ENCODE data around the gene ACKR3. TPM values are rescaled to one million over a fixed set of nuclear protein-coding genes. Genes with fewer than 3 reads are reported as not detected.
A peak's percentile ranks its signal among the peaks of the same experiment; 100 is the strongest.

ACKR3 gene
- total RNA-seq, 4 donors from 2014 or later: 32.4 to 88.7 (median 55.0) TPM

DNA sequence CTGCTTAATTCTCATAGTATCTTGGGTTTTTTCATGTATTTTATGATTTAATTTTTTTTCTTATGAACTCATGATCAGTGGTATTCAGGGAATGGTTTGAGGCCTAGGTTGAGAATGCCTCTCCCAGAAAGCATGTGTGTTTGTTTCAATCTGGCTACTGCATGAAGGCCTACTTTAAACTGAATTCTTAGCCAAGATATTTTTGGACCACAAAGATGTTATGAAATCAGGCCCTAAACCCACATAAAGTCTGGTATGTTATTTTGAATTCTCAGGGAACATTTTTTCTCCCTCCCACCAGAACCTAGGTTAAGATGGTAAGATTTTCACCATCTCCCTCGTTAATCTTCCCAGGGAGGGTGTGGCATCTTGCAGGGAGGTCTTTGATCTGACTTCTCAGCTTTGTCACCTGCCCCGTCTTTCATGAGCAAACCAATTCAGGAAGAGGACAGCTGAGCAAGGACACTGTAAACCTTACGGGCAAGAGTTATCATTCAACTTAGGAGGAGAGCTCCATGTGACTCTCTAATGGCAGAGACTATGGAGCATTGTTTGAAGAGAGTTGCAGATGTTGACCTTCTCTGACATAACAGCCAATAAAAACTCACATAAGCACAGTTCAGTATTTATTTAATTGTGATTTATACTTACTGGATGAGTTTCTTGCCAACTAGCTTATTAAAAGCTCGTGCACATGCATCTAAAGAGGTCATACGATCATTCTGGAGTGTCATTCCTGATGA lies 21.3 kb upstream of the ACKR3 start:
- WGBS, 2 donors: 50 to 56% methylated on average over 5 of the region's 5 CpGs
- TF ChIP-seq EP300 (IDR thresholded peaks at IDR 0.05) (no peak), POLR2A (IDR thresholded peaks at IDR 0.05) (no peak)
- TF ChIP-seq, protein P1, sequence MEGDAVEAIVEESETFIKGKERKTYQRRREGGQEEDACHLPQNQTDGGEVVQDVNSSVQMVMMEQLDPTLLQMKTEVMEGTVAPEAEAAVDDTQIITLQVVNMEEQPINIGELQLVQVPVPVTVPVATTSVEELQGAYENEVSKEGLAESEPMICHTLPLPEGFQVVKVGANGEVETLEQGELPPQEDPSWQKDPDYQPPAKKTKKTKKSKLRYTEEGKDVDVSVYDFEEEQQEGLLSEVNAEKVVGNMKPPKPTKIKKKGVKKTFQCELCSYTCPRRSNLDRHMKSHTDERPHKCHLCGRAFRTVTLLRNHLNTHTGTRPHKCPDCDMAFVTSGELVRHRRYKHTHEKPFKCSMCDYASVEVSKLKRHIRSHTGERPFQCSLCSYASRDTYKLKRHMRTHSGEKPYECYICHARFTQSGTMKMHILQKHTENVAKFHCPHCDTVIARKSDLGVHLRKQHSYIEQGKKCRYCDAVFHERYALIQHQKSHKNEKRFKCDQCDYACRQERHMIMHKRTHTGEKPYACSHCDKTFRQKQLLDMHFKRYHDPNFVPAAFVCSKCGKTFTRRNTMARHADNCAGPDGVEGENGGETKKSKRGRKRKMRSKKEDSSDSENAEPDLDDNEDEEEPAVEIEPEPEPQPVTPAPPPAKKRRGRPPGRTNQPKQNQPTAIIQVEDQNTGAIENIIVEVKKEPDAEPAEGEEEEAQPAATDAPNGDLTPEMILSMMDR (IDR thresholded peaks at IDR 0.05): no peak
- DNase-seq (ENCODE audit: low spot score in 2 of 2): no peak
- Histone ChIP-seq H3K4me3 (no peak overlapping the region), H3K36me3 (no peaks in the 10 kb centered on the region), H3K4me1 (peaks cover 0 to 30% (median 12%) of the 10 kb centered on the region in 4 donors), H3K27me3 (no peaks in the 10 kb centered on the region), H3K9me3 (peaks cover 0 to 9% (median 0%) of the 10 kb centered on the region in 4 donors), H3K27ac (peak overlapping the region in 2 of 4 donors; percentile 2 to 22)

DNA sequence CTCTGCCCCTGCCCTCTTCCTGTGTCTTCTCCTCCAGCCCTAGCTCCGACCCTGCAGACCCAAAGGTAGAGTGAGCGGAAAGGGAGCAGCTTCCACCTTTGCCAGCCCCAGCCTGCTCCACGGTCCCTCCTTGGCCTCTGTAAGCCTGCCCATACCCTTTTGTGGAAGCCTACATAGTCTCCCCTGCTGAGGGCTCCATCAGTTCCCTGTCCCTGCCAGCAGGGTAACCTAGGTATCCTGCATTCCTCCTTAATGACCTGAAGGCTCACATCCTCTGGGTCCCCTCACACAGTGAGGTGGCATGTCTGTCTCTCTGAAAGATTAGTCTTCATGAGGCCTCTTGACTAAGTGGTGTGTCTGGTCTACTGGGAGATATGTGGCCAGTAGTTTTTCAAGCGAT lies 20.5 kb upstream of the ACKR3 start:
- WGBS, 2 donors: 82 to 89% methylated on average over 4 of the region's 4 CpGs
- no peaks in the 10 kb centered on the region for H3K36me3 ChIP-seq
- H3K4me3 ChIP-seq: no peak overlapping the region
- peaks cover 0 to 30% (median 12%) of the 10 kb centered on the region in 4 donors for H3K4me1 ChIP-seq
- no peak overlapping the region for H3K27ac ChIP-seq
- no peak for DNase-seq (ENCODE audit: low spot score in 2 of 2)
- H3K9me3 ChIP-seq: peaks cover 0 to 9% (median 0%) of the 10 kb centered on the region in 4 donors
- H3K27me3 ChIP-seq: no peaks in the 10 kb centered on the region
- TF ChIP-seq POLR2A (IDR thresholded peaks at IDR 0.05): no peak
- TF ChIP-seq EP300 (IDR thresholded peaks at IDR 0.05): no peak
- TF ChIP-seq, protein P1 (IDR thresholded peaks at IDR 0.05): no peak

GRCh38 chr2:236550290-236550689 lies 19.3 kb upstream of the ACKR3 start:
- Histone ChIP-seq H3K4me1 (peaks cover 0 to 30% (median 12%) of the 10 kb centered on the region in 4 donors), H3K9me3 (peaks cover 0 to 19% (median 0%) of the 10 kb centered on the region in 4 donors)
- WGBS, 2 donors: 92 to 99% methylated on average over 8 of the region's 8 CpGs

GRCh38 chr2:236550701-236551465 lies 18.7 kb upstream of the ACKR3 start:
- Histone ChIP-seq H3K27me3 (no peaks in the 10 kb centered on the region), H3K36me3 (no peaks in the 10 kb centered on the region), H3K27ac (no peak overlapping the region), H3K4me3 (no peak overlapping the region), H3K9me3 (peaks cover 0 to 19% (median 0%) of the 10 kb centered on the region in 4 donors), H3K4me1 (peaks cover 0 to 30% (median 12%) of the 10 kb centered on the region in 4 donors)
- TF ChIP-seq POLR2A (IDR thresholded peaks at IDR 0.05) (no peak), EP300 (IDR thresholded peaks at IDR 0.05) (no peak)
- DNase-seq (ENCODE audit: low spot score in 2 of 2): no peak
- 90 to 91% methylated on average over 13 of the region's 13 CpGs for WGBS, 2 donors

More at GRCh38 chr2:236550290-236550689, 19.3 kb upstream of the ACKR3 start:
- H3K27me3 ChIP-seq: no peaks in the 10 kb centered on the region
- no peak for DNase-seq (ENCODE audit: low spot score in 2 of 2)
- H3K36me3 ChIP-seq: no peaks in the 10 kb centered on the region
- no peak overlapping the region for H3K27ac ChIP-seq
- no peak for TF ChIP-seq EP300 (IDR thresholded peaks at IDR 0.05)
- TF ChIP-seq, protein P1 (IDR thresholded peaks at IDR 0.05): no peak
- TF ChIP-seq POLR2A (IDR thresholded peaks at IDR 0.05): no peak
- no peak overlapping the region for H3K4me3 ChIP-seq

DNA sequence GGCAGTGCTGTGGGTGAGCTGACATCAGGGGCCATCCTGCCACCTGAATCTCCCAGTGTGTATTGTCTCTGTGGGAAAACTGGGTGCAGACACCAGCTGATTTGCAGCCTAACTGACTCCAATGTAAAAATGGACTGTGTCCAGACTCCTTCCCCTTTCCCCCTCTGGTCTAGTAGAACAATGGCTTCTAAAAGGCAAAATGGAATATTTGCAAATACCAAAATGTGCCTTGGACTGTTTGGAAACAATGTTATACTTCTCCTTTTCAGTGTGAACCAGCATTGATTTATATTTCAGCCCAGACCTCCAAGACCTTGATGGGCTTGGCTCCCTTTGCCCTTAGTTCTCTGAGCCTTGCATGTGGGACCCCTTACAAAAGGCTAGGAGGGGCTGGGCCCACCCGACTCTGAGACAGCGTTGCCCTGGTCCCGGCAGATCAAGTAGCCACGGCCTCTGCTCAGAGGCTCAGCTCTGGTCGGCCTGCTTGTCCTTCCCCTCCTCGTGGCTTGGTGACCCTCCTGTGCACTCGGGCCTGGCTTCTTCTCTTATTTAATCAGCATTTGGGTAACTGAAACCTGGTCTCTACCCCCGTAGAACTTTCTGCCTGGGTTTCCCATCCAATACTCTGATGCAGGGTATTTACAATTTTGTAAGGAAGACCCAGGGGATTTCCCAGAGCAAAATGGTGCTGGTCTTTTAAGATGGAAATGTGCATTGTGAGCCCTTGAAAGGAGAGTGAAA lies 18.0 kb upstream of the ACKR3 start:
- TF ChIP-seq POLR2A (IDR thresholded peaks at IDR 0.05) (no peak), EP300 (IDR thresholded peaks at IDR 0.05) (no peak)
- TF ChIP-seq, protein P1 (IDR thresholded peaks at IDR 0.05): no peak
- Histone ChIP-seq H3K4me3 (no peak overlapping the region), H3K4me1 (peaks cover 0 to 30% (median 10%) of the 10 kb centered on the region in 4 donors), H3K27me3 (no peaks in the 10 kb centered on the region), H3K9me3 (peaks cover 0 to 19% (median 0%) of the 10 kb centered on the region in 4 donors), H3K36me3 (no peaks in the 10 kb centered on the region), H3K27ac (peak overlapping the region in 1 of 4 donors; percentile 5)
- 38 to 44% methylated on average over 8 of the region's 8 CpGs for WGBS, 2 donors
- DNase-seq (ENCODE audit: low spot score in 2 of 2): no peak

Measured in tibial nerve (tissue), 4 donors.